PC-9 (cell line): Measurements from ENCODE around the gene BPIFB1. TPM values are rescaled to one million over a fixed set of nuclear protein-coding genes. Genes with fewer than 3 reads are reported as not detected.

Experiments
- BruUV-seq: library from RNA; stranded (reverse); fragments of 400-500 nt; replicated peaks from 2 replicates; lab custom pipeline; 2021; lab: Mats Ljungman, UMichigan
- CTCF ChIA-PET: fragments of 300-600 bp; sonication (Branson Sonifier 250); formaldehyde crosslinking; loops from one replicate; lab custom pipeline; 2022; ENCODE audit warnings: antibody characterized with exemption; lab: Charles Lee
- POLR2A ChIA-PET: fragments of 300-600 bp; sonication (Branson Sonifier 250); formaldehyde crosslinking; loops from one replicate; lab custom pipeline; 2022; ENCODE audit warnings: antibody characterized with exemption; ENCODE audit not compliant: unreplicated experiment; lab: Charles Lee
- DNase-seq, 2 experiments: peaks; one replicate each; pipeline versions ENCODE4 v3.0.0 to v3.0.0-alpha.2; 2015 to 2022; ENCODE audit warnings: mixed read lengths in 1 of 2
- H2AFZ ChIP-seq: fragments of 200-600 bp; sonication (generic); 2 replicates; pipeline ENCODE4 v1.8.1; 2017; ENCODE audit warnings: antibody characterized with exemption
- H3F3A ChIP-seq: fragments of 200-600 bp; sonication (generic); 2 replicates; pipeline ENCODE4 v1.8.1; 2017; ENCODE audit warnings: antibody characterized with exemption, mild to moderate bottlenecking, low read depth; ENCODE audit not compliant: insufficient read depth
- H3K27ac ChIP-seq: fragments of 200-600 bp; sonication (generic); 2 replicates; pipeline ENCODE4 v1.6.1; 2016; ENCODE audit warnings: mixed run types
- H3K27me3 ChIP-seq: fragments of 200-600 bp; sonication (generic); 2 replicates; pipeline ENCODE4 v1.6.1; 2016; ENCODE audit warnings: low read depth, mixed run types; ENCODE audit not compliant: insufficient read depth
- H3K36me3 ChIP-seq: fragments of 200-600 bp; sonication (generic); 2 replicates; pipeline ENCODE4 v1.6.1; 2016; ENCODE audit warnings: low read depth, mixed run types
- H3K4me1 ChIP-seq: fragments of 200-600 bp; sonication (generic); replicated peaks from 2 replicates; pipeline ENCODE4 v1.6.1; 2016; ENCODE audit warnings: mixed run types; ENCODE audit not compliant: insufficient read depth
- H3K4me2 ChIP-seq: fragments of 200-600 bp; sonication (generic); 2 replicates; pipeline ENCODE4 v1.6.1; 2017; ENCODE audit warnings: mixed run types
- H3K4me3 ChIP-seq: fragments of 200-600 bp; sonication (generic); 2 replicates; pipeline ENCODE4 v1.6.1; 2016; ENCODE audit warnings: mixed run types
- H3K79me2 ChIP-seq: fragments of 200-600 bp; sonication (generic); 2 replicates; pipeline ENCODE4 v1.6.1; 2017; ENCODE audit warnings: low read depth, mixed run types
- H3K9me2 ChIP-seq: fragments of 200-600 bp; sonication (generic); 2 replicates; pipeline ENCODE4 v1.8.1; 2017; ENCODE audit warnings: mild to moderate bottlenecking; ENCODE audit not compliant: insufficient read depth
- H3K9me3 ChIP-seq: fragments of 200-600 bp; sonication (generic); 2 replicates; pipeline ENCODE4 v1.8.1; 2016; ENCODE audit warnings: low read depth; ENCODE audit not compliant: insufficient read depth
- H4K20me1 ChIP-seq: fragments of 200-600 bp; sonication (generic); 2 replicates; pipeline ENCODE4 v1.8.1; 2017; ENCODE audit not compliant: insufficient read depth
- EZH2 ChIP-seq: fragments of 200-600 bp; sonication (generic); IDR thresholded peaks from 2 replicates; pipeline ENCODE4 v1.8.0; 2017; ENCODE audit warnings: antibody characterized with exemption, low read depth
- intact Hi-C: fragments of 100-400 bp; cut with micrococcal nuclease; formaldehyde crosslinking; loops from one replicate; pipeline ENCODE4 v1.10.0; 2022; ENCODE audit not compliant: unreplicated experiment
- total RNA-seq: library from RNA; stranded (reverse); gene quantifications from 2 replicates; pipeline ENCODE4 v1.2.3, GENCODE V29; 2021
- TF ChIP-seq, protein P1 (sequence below): fragments of 200-600 bp; sonication (generic); conservative IDR thresholded peaks from 2 replicates; pipeline ENCODE4 v1.6.1; 2017; ENCODE audit warnings: mixed run types, antibody characterized with exemption, mild to moderate bottlenecking, moderate library complexity

BPIFB1 gene
- total RNA-seq, 1 experiment from 2014 or later: not detected

DNA sequence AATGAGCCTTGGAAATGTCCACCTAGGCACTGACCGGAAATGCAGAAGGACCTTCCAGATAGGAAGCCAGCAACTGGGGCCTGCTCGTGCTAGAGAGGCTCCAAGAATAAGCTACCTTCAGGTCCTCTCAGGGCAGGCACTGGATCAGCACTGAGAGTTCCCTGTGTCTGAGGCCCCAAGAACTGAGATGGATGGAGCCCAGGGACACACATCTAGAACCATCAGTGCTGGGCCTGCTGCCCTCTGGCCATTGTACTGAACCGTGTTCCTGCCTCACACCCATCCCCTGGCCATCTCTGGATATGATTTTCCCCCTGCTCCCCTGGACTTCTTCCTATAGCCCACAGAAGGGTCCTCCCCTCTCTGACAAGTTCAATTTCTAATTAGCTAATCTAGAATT is 36.9 kb upstream of the BPIFB1 start:
- H4K20me1 ChIP-seq: no peaks in the 10 kb centered on the region
- no peak overlapping the region for H3K4me2 ChIP-seq
- no peaks in the 10 kb centered on the region for H3K79me2 ChIP-seq
- no peak overlapping the region for H3K4me3 ChIP-seq
- H3K9me2 ChIP-seq: no peaks in the 10 kb centered on the region
- H3K9me3 ChIP-seq: no peaks in the 10 kb centered on the region
- ChIA-PET CTCF (no interaction called here), POLR2A (no interaction called here)
- intact Hi-C loops: no loop called here
- no peaks in the 10 kb centered on the region for H3K4me1 ChIP-seq
- no peak overlapping the region for H3K27ac ChIP-seq
- no peaks in the 10 kb centered on the region for H3K27me3 ChIP-seq
- no TSS peak for BruUV-seq
- no peak overlapping the region for H2AFZ ChIP-seq
- H3F3A ChIP-seq: no peaks in the 10 kb centered on the region
- no peak for DNase-seq
- TF ChIP-seq EZH2: no peak
- TF ChIP-seq, protein P1, sequence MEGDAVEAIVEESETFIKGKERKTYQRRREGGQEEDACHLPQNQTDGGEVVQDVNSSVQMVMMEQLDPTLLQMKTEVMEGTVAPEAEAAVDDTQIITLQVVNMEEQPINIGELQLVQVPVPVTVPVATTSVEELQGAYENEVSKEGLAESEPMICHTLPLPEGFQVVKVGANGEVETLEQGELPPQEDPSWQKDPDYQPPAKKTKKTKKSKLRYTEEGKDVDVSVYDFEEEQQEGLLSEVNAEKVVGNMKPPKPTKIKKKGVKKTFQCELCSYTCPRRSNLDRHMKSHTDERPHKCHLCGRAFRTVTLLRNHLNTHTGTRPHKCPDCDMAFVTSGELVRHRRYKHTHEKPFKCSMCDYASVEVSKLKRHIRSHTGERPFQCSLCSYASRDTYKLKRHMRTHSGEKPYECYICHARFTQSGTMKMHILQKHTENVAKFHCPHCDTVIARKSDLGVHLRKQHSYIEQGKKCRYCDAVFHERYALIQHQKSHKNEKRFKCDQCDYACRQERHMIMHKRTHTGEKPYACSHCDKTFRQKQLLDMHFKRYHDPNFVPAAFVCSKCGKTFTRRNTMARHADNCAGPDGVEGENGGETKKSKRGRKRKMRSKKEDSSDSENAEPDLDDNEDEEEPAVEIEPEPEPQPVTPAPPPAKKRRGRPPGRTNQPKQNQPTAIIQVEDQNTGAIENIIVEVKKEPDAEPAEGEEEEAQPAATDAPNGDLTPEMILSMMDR: no peak
- H3K36me3 ChIP-seq: no peaks in the 10 kb centered on the region

DNA sequence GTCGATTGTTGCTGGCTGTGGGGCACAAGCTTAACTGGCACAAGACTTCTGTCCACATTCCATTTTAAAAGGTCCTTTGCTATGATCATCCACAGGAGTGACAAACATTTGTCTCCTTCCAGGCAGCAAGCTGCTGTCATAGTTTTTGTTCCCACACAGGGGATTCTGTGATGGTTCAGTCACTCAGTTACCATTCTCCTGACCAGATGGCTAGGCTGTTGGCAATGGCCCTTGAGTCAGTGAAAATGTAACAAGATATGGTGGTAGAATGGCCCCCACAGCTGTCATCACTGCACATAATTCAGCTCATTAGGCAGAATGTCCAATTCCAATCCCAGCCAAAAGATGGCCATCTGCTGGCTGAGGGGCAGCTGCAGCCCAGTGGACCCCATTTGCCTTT is 33.6 kb upstream of the BPIFB1 start:
- Histone ChIP-seq H3K4me1 (no peaks in the 10 kb centered on the region), H4K20me1 (no peaks in the 10 kb centered on the region), H3K4me3 (no peak overlapping the region), H3F3A (no peaks in the 10 kb centered on the region), H3K27me3 (no peaks in the 10 kb centered on the region), H2AFZ (no peak overlapping the region), H3K9me2 (no peaks in the 10 kb centered on the region), H3K27ac (no peak overlapping the region), H3K79me2 (no peaks in the 10 kb centered on the region), H3K4me2 (no peak overlapping the region), H3K36me3 (no peaks in the 10 kb centered on the region), H3K9me3 (no peaks in the 10 kb centered on the region)
- no peak for DNase-seq
- TF ChIP-seq EZH2: no peak
- TF ChIP-seq, protein P1: no peak
- no TSS peak for BruUV-seq
- intact Hi-C loops: no loop called here
- CTCF ChIA-PET: no interaction called here
- POLR2A ChIA-PET: no interaction called here

DNA sequence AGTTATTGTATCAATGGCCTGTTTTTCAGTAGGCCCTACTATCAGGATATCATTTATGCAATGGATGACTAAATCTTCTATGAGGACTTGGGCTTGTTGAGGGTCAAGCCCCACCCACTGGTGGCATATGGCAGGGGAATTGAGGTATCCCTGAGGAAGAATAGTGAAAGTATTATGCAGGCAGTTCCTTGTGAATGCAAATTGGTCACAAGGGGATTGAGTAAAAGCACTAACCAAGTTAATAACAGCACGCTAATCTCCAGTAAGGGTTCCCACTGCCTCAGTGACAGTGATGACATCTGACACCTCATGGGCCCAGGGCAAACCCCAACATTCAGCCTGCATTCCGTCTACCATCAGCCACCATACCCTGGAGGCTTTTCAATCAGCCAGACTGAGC is 32.3 kb upstream of the BPIFB1 start:
- no TSS peak for BruUV-seq

More for the DNA sequence above, 32.3 kb upstream of the BPIFB1 start:
- H3F3A ChIP-seq: no peaks in the 10 kb centered on the region
- no peaks in the 10 kb centered on the region for H3K36me3 ChIP-seq
- no peak for DNase-seq
- no peaks in the 10 kb centered on the region for H3K9me3 ChIP-seq
- ChIA-PET CTCF (no interaction called here), POLR2A (no interaction called here)
- TF ChIP-seq, protein P1: no peak
- no peak for TF ChIP-seq EZH2
- intact Hi-C loops: no loop called here
- no peak overlapping the region for H3K4me3 ChIP-seq
- H2AFZ ChIP-seq: no peak overlapping the region
- no peaks in the 10 kb centered on the region for H3K4me1 ChIP-seq
- H4K20me1 ChIP-seq: no peaks in the 10 kb centered on the region
- H3K27ac ChIP-seq: no peak overlapping the region
- H3K79me2 ChIP-seq: no peaks in the 10 kb centered on the region
- no peaks in the 10 kb centered on the region for H3K9me2 ChIP-seq
- no peak overlapping the region for H3K4me2 ChIP-seq
- no peaks in the 10 kb centered on the region for H3K27me3 ChIP-seq
